Mucosa of descending colon (tissue), 3 donors: Measurements from ENCODE around the gene ZNF525. TPM values are rescaled to one million over a fixed set of nuclear protein-coding genes. Genes with fewer than 3 reads are reported as not detected.
"Not testable (repeated sequence)": the region's sequence is repeated elsewhere in the genome, so short reads cannot be mapped to it uniquely, and the experiment has no call there.

Experiments used
- ATAC-seq: fragments of 200-7000 bp; cut with Tn5 transposase; one replicate; pipeline ENCODE4 v1.9.1; 2020; ENCODE audit warnings: mild to moderate bottlenecking, moderate library complexity
- DNase-seq, 3 donors: peaks; one replicate each; pipeline ENCODE4 v3.0.0-alpha.2; 2020
- H3K36me3 ChIP-seq: fragments of 200-600 bp; one replicate; pipeline ENCODE4 v1.8.0; 2021; ENCODE audit warnings: low read depth, mild to moderate bottlenecking
- H3K4me1 ChIP-seq: fragments of 200-600 bp; one replicate; pipeline ENCODE4 v1.8.0; 2021; ENCODE audit warnings: low read depth, mild to moderate bottlenecking
- H3K4me3 ChIP-seq: fragments of 200-600 bp; one replicate; pipeline ENCODE4 v1.8.0; 2021; ENCODE audit warnings: mild to moderate bottlenecking
- H3K9me3 ChIP-seq: fragments of 200-600 bp; one replicate; pipeline ENCODE4 v1.8.0; 2021; ENCODE audit warnings: mild to moderate bottlenecking
- intact Hi-C, 2 donors: fragments of 100-400 bp; cut with DNase I in 1 of 2; cut with micrococcal nuclease in 1 of 2; formaldehyde crosslinking; loops; one replicate each; pipeline versions ENCODE4 v1.11.0 to v1.11.1; 2022; cut with DNase I, micrococcal nuclease
- total RNA-seq, 3 donors: library from RNA; stranded (reverse); fragmentation: NEBNext Ultra II Directional in 2 of 3; extraction: Animal tissue kit (Norgen Biotek cat#: 25700) in 2 of 3; gene quantifications; one replicate each; pipeline versions ENCODE4 v1.2.1 to v1.2.4, GENCODE V29; 2021 to 2023
- TF ChIP-seq, protein P1 (sequence below): fragments of 200-600 bp; IDR thresholded peaks from one replicate; pipeline ENCODE4 v1.8.0; 2022; ENCODE audit warnings: antibody characterized with exemption, mild to moderate bottlenecking
- donor health status: DM: no; HTN: no; CAD: no; lungs with moderate emphysema.
- donor health status: DM: no; HTN: no; CAD: no.
- donor health status: DM: no; HTN: yes; CAD: no.

Gene ZNF525
- total RNA-seq, 3 donors from 2014 or later, result 11.9 to 18.3 (median 16.5) TPM

- TF ChIP-seq, protein P1, sequence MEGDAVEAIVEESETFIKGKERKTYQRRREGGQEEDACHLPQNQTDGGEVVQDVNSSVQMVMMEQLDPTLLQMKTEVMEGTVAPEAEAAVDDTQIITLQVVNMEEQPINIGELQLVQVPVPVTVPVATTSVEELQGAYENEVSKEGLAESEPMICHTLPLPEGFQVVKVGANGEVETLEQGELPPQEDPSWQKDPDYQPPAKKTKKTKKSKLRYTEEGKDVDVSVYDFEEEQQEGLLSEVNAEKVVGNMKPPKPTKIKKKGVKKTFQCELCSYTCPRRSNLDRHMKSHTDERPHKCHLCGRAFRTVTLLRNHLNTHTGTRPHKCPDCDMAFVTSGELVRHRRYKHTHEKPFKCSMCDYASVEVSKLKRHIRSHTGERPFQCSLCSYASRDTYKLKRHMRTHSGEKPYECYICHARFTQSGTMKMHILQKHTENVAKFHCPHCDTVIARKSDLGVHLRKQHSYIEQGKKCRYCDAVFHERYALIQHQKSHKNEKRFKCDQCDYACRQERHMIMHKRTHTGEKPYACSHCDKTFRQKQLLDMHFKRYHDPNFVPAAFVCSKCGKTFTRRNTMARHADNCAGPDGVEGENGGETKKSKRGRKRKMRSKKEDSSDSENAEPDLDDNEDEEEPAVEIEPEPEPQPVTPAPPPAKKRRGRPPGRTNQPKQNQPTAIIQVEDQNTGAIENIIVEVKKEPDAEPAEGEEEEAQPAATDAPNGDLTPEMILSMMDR, result no peak
- ATAC-seq, result no peak
These were observed 57.0 kb downstream of the ZNF525 start for GRCh38 chr19:53422551-53422950.

DNA sequence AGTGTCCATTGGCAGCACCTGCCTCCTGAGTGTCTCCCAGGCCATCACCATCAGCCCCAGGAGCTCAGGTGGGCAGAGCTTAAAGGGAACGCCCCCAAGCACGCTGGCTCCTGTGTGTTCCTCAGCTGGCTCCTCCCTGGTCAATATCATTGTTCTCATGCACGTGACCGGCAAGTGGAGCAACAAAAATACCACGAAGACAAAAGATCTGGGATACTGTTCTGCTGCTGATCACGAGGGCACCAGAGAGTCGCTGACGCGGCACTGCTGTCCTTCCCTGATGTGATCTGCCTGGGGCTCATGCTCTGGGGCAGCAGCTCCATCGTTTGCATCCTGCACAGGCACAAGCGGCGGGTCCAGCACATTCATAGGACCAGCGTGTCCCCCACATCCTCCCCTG lies 57.6 kb downstream of the ZNF525 start:
- intact Hi-C loops, result not testable (repeated sequence)

More at GRCh38 chr19:53422551-53422950, 57.0 kb downstream of the ZNF525 start:
- Histone ChIP-seq H3K9me3 (peaks cover 13% of the 10 kb centered on the region), H3K4me1 (no peaks in the 10 kb centered on the region), H3K36me3 (no peaks in the 10 kb centered on the region), H3K4me3 (no peak overlapping the region)
- DNase-seq, result no peak
- intact Hi-C loops, result no loop called here

GRCh38 chr19:53423680-53424079 lies 58.2 kb downstream of the ZNF525 start:
- H3K9me3 ChIP-seq, H3K4me3 ChIP-seq, ATAC-seq, intact Hi-C loops, H3K36me3 ChIP-seq, DNase-seq, H3K4me1 ChIP-seq: not testable (repeated sequence)

More for the DNA sequence above, 57.6 kb downstream of the ZNF525 start:
- peaks cover 11% of the 10 kb centered on the region for H3K9me3 ChIP-seq
- ATAC-seq, H3K4me3 ChIP-seq, H3K4me1 ChIP-seq, DNase-seq, H3K36me3 ChIP-seq: not testable (repeated sequence)

- ATAC-seq, result peak; percentile 97
- Histone ChIP-seq H3K36me3 (no peaks in the 10 kb centered on the region), H3K4me1 (no peaks in the 10 kb centered on the region), H3K4me3 (no peak overlapping the region), H3K9me3 (no peaks in the 10 kb centered on the region)
- intact Hi-C loops, result no loop called here
- peak; percentile 56 to 79 (median 68) for DNase-seq
- TF ChIP-seq, protein P1, result peak; percentile 53
These were observed 59.6 kb downstream of the ZNF525 start for GRCh38 chr19:53424968-53425597.

GRCh38 chr19:53431399-53432087 lies 66.0 kb downstream of the ZNF525 start, which contains the start of gene ZNF761:
Gene ZNF761 (plus strand): TSS chr19:53431984. CDS start chr19:53447269, 15,285 bp downstream.
- intact Hi-C loops, result no loop called here
- TF ChIP-seq, protein P1, result peak; percentile 23

DNA sequence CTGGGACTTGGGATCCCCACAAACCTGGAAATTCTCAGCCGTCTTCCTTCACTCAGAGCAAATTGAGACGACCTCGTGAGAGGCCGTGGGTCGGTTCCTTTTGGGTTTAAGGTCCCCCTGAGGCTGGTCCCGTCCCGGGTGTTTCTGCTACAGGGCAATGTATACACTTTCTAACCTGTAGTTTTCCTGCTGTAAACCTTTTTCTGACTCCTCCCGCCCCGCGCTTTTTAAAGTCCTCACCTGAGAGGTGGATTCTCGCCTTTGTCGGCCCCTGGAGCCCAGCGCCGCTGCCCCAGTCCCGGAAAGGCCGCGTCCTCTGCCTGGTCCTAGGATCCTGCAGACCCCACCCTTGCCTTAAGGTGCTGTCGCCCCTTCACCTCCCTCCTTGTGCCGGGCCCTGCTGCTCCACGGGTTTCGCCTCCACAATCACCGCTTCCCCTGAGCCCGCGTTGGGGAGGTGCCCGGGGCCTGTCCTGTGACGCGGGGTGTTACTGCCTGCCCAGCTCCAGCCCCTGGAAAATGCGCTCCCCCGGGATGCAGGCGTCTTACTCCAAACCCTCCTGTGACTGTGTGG lies 66.7 kb downstream of the ZNF525 start:
- ATAC-seq (peak; percentile 46), DNase-seq (peak; percentile 55 to 60 (median 55))
- H3K36me3 ChIP-seq, result no peaks in the 10 kb centered on the region
- no peaks in the 10 kb centered on the region for H3K4me1 ChIP-seq
- TF ChIP-seq, protein P1, result no peak
- H3K4me3 ChIP-seq, result peak overlapping the region; percentile 31
- intact Hi-C loops, result no loop called here
- peaks cover under 1% of the 10 kb centered on the region for H3K9me3 ChIP-seq

More at GRCh38 chr19:53431399-53432087, 66.0 kb downstream of the ZNF525 start, which contains the start of gene ZNF761:
- no peaks in the 10 kb centered on the region for H3K4me1 ChIP-seq
- H3K36me3 ChIP-seq, result no peaks in the 10 kb centered on the region
- DNase-seq (peak; percentile 98 to 100 (median 99)), ATAC-seq (peak; percentile 100)
- no peaks in the 10 kb centered on the region for H3K9me3 ChIP-seq
- H3K4me3 ChIP-seq, result peak within 1 kb of the TSS; percentile 31

Other genes with a start within 250 kb of the ZNF525 start
- gene ZNF415, start 232.8 kb upstream of the ZNF525 start, total RNA-seq, result 10 to 100 TPM in 1 of 3 donors, 1 to 10 TPM in 2; 5.3 to 14.0 (median 6.6) TPM
- gene ZNF347, start 206.7 kb upstream of the ZNF525 start, total RNA-seq, result 10 to 100 TPM in 1 of 3 donors, 1 to 10 TPM in 2; 6.9 to 12.9 (median 8.8) TPM
- 1 to 10 TPM; 3.2 to 4.7 (median 3.2) TPM for gene ZNF665, start 172.3 kb upstream of the ZNF525 start, total RNA-seq
- 10 to 100 TPM in 1 of 3 donors, 1 to 10 TPM in 2; 4.6 to 18.3 (median 6.7) TPM for gene ZNF677, start 110.8 kb upstream of the ZNF525 start, total RNA-seq
- gene VN1R2, start 107.4 kb upstream of the ZNF525 start, total RNA-seq, result not detected
- gene VN1R4, start 98.0 kb upstream of the ZNF525 start, total RNA-seq, result not detected
- 1 to 10 TPM; 6.1 to 7.9 (median 7.6) TPM for gene ZNF845, start 32.0 kb upstream of the ZNF525 start, total RNA-seq
- gene ZNF765, start 29.4 kb downstream of the ZNF525 start, total RNA-seq, result 10 to 100 TPM; 10.1 to 16.8 (median 11.6) TPM
- 10 to 100 TPM in 1 of 3 donors, 1 to 10 TPM in 2; 6.8 to 11.1 (median 8.8) TPM for gene ZNF761, start 66.3 kb downstream of the ZNF525 start, total RNA-seq
- 1 to 10 TPM; 3.7 to 4.5 (median 4.1) TPM for gene ZNF813, start 102.0 kb downstream of the ZNF525 start, total RNA-seq
- 10 to 100 TPM in 1 of 3 donors, 1 to 10 TPM in 2; 4.6 to 18.8 (median 6.1) TPM for gene ZNF331, start 172.4 kb downstream of the ZNF525 start, total RNA-seq